Fibroblast of skin of left quadriceps (primary cell): Measurements from ENCODE around the gene NINJ1.
A peak's percentile ranks its signal among the peaks of the same experiment; 100 is the strongest.

Experiments
- DNase-seq, 2 experiments: peaks; one replicate each; pipeline ENCODE4 v3.0.0-alpha.2; 2013; ENCODE audit warnings: low read depth in 2 of 2

NINJ1 gene

DNA sequence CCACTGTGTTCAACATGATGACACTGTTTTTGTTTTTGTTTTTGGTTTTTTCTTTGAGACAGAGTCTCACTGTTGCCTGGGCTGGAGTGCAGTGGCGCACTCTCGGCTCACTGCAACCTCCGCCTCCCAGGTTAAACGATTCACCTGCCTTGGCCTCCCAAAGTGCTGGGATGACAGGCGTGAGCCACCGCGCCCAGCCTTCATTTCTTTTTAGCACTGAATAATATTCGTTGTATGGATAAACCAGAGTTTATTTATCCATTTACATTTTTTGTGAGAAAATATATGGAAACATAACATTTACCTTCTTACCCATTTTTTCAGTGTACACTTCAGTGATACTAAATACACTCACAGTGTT, 33.8 kb downstream of the NINJ1 start:
- no peak for DNase-seq

DNA sequence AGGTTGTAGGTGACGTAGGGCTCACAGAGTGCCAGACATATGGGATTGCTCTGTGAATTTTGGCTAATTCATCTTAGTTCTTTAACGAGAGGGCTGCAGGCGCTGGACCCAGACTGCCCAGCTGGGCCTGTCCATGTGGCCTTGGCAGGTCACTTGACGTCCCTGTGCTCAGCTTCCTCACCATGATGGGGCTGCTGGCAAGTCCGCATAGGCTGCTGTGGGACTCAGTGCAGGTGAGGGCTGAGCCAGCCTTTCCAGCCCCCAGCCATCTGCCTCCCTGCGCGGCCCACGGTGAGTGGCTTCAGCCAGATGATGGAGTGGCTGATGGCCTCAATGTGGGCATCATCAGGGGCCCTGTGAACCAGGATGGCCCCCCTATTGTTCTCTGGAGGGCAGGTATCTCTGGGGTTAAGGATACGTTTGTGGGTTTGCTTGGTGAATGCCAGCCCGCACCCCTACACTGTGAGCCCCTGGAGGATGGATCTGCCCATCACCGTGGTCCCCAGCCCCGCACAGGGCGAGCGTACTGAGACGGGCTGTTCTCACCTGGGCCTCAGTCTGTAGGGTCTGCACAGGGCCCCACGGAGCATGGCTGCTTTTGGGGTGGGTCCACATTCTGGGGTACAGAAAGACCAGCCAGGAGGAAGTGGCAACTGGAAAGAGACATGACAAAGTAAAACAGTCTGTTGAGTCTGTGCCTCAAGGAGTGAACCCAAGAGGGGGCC, 34.3 kb downstream of the NINJ1 start:
- no peak for DNase-seq

DNA sequence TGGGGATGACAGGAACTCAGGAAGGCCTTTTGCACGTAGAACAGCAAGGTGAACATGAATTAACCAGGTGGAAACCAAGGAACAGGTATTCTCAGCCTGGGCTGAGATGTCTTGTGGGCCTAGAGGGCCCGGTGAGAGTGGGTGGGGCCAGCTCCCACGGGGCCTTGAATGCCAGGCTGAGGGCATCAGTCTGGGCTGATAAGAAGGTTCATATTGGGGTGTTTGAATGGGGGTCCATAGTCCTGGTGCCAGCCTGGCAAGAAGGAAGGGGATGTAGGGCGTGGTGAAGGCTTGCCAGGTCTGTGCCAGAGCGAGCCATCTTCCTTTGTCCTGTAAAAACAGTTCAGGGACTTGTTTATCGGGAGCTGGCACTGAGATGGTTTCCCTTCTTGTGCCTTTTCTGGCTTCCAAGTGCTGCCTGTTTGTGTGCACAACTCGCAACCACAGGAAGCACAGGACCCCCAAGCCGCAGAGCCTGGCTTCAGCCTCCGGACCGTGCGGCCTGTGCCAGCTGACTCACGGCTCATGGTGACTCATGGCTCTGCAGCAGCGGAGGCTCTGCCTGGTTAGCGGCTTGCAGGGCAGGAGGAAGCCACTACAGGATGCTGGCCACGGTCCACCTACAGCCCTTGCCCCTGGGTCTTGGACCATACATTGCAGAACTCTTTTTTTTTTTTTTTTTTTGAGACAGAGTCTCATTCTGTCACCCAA, 35.7 kb downstream of the NINJ1 start:
- peak; percentile 80 for DNase-seq

- no peak for DNase-seq
These were observed 36.4 kb downstream of the NINJ1 start for GRCh38 chr9:93097511-93098201.

DNA sequence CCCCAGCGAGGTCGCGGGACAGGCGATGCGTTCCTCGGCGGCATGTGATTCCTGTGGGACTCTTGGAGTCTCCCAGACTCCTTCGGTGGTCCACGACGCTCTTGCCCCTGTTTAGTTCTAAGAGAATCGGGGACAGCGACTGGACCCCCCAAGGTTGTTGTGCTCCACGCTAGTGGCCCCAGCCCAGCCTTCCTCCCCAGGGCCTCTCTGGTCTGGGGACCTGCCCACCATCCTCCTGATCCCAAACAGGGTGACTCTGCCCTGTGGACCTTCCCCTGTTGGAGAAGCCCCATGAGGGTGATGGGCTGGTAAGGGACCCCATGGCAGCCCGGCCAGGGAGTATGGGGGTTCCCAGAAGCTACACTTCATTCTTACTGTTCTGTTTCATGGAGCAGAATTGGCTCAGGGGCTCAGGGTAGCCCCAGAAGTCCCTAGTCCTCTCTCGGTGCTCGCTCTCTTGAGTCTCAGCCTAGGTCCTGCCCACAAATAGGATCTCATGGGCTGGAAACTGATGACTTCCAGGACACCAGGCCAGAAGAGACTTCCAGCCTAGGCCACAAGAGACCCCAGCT, 37.2 kb downstream of the NINJ1 start:
- DNase-seq, result no peak

GRCh38 chr9:93096131-93096802, 37.8 kb downstream of the NINJ1 start, which contains the start of gene CARD19:
Gene CARD19 (plus strand): TSS chr9:93096217. CDS start chr9:93096346, 129 bp downstream.
- DNase-seq, result no peak

GRCh38 chr9:93095205-93096130, 38.6 kb downstream of the NINJ1 start:
- peak; percentile 95 to 97 for DNase-seq

DNA sequence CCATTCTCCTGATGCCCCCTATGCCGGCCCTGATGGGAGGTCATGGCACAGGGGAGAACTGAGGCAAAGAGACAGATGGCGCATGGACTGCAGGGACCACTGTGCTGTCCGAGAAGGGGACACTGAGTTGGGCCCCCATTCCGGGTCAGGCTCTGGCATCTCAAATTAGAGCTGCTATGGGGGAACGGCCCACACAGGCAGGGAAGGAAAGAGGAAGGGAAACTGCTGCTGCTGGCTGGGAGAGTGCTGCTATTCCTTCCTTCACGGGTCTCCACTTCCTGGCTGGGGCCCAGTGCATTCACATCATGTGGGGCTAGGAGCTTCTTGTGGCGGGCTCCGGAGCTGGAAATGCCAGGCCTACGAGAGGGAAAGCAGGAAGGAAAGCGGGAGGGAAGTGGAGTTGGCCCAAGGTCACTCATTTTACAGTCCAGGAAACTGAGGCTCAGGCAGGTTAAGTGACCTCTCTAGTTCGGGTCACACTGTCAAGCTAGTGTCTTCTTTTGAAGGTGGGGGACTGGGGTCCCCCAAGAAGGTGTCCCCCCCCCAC, 39.3 kb downstream of the NINJ1 start:
- DNase-seq, result no peak

DNA sequence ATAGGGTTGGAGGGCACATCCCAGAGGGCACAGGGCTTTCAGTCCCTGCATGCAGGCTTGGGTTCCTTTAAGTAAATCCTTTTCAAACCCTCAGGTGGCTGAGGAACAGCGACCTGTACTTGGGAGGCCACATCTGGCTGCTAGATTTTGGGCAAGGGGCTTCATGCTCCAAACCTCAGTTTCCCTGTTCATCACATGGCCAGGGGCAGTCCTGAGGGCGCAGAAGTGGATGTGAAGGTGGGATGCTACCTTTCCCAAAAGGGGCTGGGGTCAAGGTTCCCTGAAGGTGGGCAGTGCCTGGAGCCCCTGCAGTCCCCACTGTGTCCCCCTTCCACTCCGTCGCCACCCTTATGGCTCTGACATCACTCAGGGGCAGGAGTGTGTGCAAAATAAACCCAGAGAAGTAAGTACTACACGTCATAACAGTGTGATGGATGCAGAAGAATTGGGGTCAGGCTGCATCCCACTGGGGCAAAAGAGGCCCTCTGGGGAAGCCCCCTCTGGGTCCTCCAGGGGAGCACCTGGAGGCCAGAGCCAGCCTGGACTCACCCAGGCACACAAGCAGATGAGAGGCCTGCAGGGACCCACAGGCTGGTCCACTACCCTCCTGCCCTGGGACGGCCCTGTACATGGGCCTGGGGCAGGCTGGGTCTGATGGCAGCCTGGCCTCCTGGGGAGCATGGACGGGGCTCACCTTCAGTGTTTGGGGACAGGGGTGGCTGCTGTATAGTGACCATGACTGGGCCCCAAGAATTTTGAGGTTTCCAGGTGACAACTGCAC, 40.0 kb downstream of the NINJ1 start:
- no peak for DNase-seq

- no peak for DNase-seq
These were observed 40.7 kb downstream of the NINJ1 start for GRCh38 chr9:93093127-93093876.

DNA sequence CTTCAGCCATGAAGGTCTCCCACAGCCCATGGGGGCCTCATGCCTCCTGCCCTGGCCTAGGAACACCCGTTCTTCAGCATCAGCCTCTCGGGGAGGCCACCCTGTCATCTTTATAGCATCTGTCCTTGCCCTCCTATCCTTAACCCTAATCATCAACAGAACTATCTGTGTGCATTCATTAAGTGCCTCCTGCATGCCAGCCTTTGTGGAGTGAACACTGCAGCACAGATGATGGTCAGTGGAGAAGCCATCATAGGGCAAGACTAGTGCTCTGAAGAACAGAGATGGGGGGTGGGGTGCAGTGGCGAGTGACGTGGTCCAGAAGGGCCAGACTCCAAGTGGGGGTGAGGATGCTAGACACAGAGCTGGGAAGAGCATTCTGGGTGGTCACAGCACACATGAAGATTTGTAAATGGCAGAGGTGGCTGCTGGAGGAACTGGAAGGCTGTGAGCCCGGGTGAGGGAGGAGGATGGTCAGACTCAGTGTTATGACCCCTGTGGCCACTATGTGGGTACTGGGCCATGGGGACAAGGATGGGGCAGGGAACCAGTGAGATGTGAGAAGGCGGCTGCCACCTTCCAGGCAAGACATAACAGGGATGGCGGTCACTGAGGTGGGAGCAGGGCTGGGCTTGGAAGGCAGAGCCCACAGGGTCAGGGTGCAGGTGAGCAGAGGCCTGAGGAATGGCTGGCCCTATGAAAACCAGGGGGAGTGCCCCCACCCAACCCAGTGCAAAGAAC, 41.6 kb downstream of the NINJ1 start:
- no peak for DNase-seq

DNA sequence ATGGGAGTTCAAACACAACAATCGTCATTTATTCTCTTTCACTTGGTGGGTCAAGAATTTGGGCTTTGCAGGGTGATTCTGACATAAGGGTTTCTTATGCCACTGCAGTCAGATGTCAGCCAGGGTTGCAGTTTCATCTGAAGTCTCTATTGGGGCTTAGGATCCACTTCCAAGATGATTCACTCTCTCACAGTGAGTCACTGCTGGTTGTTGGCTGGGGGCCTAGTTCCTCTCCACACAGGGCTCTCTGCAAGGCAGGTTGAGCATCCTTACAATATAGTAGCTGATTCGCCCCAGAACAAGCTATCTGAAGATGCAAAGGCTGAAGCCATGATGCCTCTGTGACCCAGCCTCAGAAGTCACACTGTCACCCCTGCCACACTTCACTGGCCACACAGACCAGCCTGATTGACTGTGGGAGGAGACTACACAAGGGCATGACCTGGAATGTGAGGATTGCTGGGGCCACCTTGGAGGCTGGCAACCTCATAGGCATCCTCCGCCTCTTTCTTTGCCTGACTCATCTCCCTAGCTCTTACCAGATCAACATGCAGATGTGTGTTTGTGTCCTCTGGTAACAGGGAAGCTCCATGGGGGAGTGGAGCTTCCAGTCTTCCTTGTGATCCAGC, 42.5 kb downstream of the NINJ1 start:
- DNase-seq, result peak; percentile 45 to 46

GRCh38 chr9:93091056-93091452, 43.0 kb downstream of the NINJ1 start:
- DNase-seq, result no peak

GRCh38 chr9:93090091-93090655, 43.9 kb downstream of the NINJ1 start:
- DNase-seq, result no peak

- no peak for DNase-seq
These were observed 44.5 kb downstream of the NINJ1 start for GRCh38 chr9:93089481-93089991.

DNA sequence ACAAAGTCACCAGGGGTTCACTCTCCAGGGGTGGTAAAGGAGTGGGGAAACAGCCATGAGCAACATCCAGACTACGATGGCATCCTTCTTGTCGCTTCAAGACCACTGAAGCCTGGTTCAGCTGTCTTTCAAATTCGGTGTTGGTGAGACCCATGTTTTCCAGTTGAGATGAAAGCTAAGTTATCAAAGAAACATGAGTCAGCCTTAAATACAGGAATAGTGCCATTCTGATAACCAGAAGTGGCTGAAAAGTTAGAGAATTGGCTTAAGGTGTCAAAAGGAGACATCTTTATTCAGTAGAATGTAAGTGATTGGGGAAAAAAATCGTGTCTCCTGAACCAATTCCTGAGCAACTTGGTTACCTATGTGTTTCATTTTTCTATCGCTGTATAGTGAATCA, 45.0 kb downstream of the NINJ1 start:
- no peak for DNase-seq

DNA sequence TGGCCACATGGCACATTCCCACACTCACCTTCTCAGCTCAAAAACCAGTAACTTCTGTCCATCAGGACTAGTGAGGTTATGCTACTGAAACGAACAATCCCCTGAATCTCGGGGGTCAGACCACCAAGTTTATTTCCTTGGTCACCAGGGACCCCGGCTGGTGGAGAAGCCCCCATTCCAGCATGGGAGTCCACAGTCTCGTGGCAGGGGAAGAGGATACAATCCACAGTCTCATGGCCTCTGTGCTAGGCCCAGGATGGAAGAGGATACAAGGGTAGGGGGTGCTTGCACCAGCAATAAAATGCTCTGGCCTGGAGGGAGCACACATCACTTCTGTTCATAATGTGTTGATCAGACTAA, 45.4 kb downstream of the NINJ1 start:
- no peak for DNase-seq
